Activated CD8-positive, alpha-beta memory T cell treated with anti-CD3 and anti-CD28 coated beads, Interleukin-2, amount 10 ng/mL, durations not matched to agents 7 days and 5 days (primary cell): Measurements from ENCODE around the gene PSMD5. TPM values are rescaled to one million over a fixed set of nuclear protein-coding genes. Genes with fewer than 3 reads are reported as not detected.

Source experiments
- ATAC-seq: fragments of 150-1000 bp; cut with Tn5 transposase; one replicate; pipeline ENCODE4 v1.10.0; 2021; ENCODE audit warnings: moderate library complexity
- CTCF ChIA-PET: fragments of 350-600 bp; sonication (Branson Sonifier 250); formaldehyde crosslinking; loops from one replicate; lab custom pipeline; 2021; ENCODE audit warnings: antibody characterized with exemption; lab: Charles Lee
- DNase-seq: peaks from one replicate; pipeline ENCODE4 v3.0.0-alpha.2; 2020
- H3K27ac Mint-ChIP-seq: one replicate; pipeline ENCODE4 v1.8.0; 2021; ENCODE audit warnings: mild to moderate bottlenecking, mixed read lengths
- H3K27me3 Mint-ChIP-seq: one replicate; pipeline ENCODE4 v1.8.0; 2021; ENCODE audit warnings: mixed read lengths
- H3K36me3 Mint-ChIP-seq: one replicate; pipeline ENCODE4 v1.8.0; 2021; ENCODE audit warnings: mild to moderate bottlenecking, mixed read lengths
- H3K4me1 Mint-ChIP-seq: one replicate; pipeline ENCODE4 v1.8.0; 2021; ENCODE audit warnings: mixed read lengths
- H3K4me3 Mint-ChIP-seq: one replicate; pipeline ENCODE4 v1.8.0; 2021; ENCODE audit warnings: mild to moderate bottlenecking, moderate library complexity, mixed read lengths
- H3K9me3 Mint-ChIP-seq: one replicate; pipeline ENCODE4 v1.8.0; 2022; ENCODE audit warnings: low read depth, mixed read lengths
- total RNA-seq, 2 experiments: library from RNA; stranded (reverse); gene quantifications; one replicate each; pipeline ENCODE4 v1.2.3, GENCODE V29; 2021

Gene PSMD5
- total RNA-seq, 2 experiments from 2014 or later = 53.6 to 58.9 TPM

GRCh38 chr9:120861935-120862334, 19.2 kb upstream of the PSMD5 start:
- H3K36me3 Mint-ChIP-seq = peaks cover 54% of the 10 kb centered on the region
- no peak for ATAC-seq
- peaks cover 3% of the 10 kb centered on the region for H3K4me1 Mint-ChIP-seq

GRCh38 chr9:120860083-120860482, 17.4 kb upstream of the PSMD5 start:
- Mint-ChIP-seq H3K27ac (no peak overlapping the region), H3K9me3 (no peaks in the 10 kb centered on the region), H3K4me1 (no peaks in the 10 kb centered on the region), H3K36me3 (peaks cover 45% of the 10 kb centered on the region), H3K4me3 (no peak overlapping the region), H3K27me3 (no peaks in the 10 kb centered on the region)
- ATAC-seq = no peak
- CTCF ChIA-PET = interaction anchor here (1.2 to 1.9 kb wide), 3 partner anchors 77 to 104 kb away, joined by 3 to 5 read pairs (median 4); no protein-coding TSS in a partner anchor
- no peak for DNase-seq

More at GRCh38 chr9:120861935-120862334, 19.2 kb upstream of the PSMD5 start:
- Mint-ChIP-seq H3K27ac (no peak overlapping the region), H3K27me3 (no peaks in the 10 kb centered on the region), H3K9me3 (no peaks in the 10 kb centered on the region), H3K4me3 (no peak overlapping the region)
- DNase-seq = no peak
- CTCF ChIA-PET = no interaction called here

GRCh38 chr9:120859361-120859760, 16.6 kb upstream of the PSMD5 start:
- ATAC-seq (no peak), DNase-seq (no peak)
- no peak overlapping the region for H3K4me3 Mint-ChIP-seq
- H3K9me3 Mint-ChIP-seq = no peaks in the 10 kb centered on the region
- CTCF ChIA-PET = interaction anchor here (1.2 to 1.9 kb wide), 3 partner anchors 66 to 103 kb away, joined by 3 to 5 read pairs (median 4); partner anchors contain the start of gene FBXW2
- H3K36me3 Mint-ChIP-seq = peaks cover 45% of the 10 kb centered on the region
- H3K27me3 Mint-ChIP-seq = no peaks in the 10 kb centered on the region
- H3K27ac Mint-ChIP-seq = no peak overlapping the region
- no peaks in the 10 kb centered on the region for H3K4me1 Mint-ChIP-seq

- H3K4me1 Mint-ChIP-seq = no peaks in the 10 kb centered on the region
These were observed 15.2 kb upstream of the PSMD5 start for GRCh38 chr9:120857902-120858301.

GRCh38 chr9:120857481-120857880, 14.8 kb upstream of the PSMD5 start:
- Mint-ChIP-seq H3K4me3 (no peak overlapping the region), H3K4me1 (no peaks in the 10 kb centered on the region), H3K27ac (no peak overlapping the region), H3K9me3 (no peaks in the 10 kb centered on the region), H3K27me3 (no peaks in the 10 kb centered on the region), H3K36me3 (peaks cover 38% of the 10 kb centered on the region)
- no peak for ATAC-seq
- CTCF ChIA-PET = interaction anchor here (0.9 kb wide), 1 partner anchor 11 kb away, joined by 4 read pairs; no protein-coding TSS in a partner anchor
- no peak for DNase-seq

More at GRCh38 chr9:120857902-120858301, 15.2 kb upstream of the PSMD5 start:
- ATAC-seq (no peak), DNase-seq (no peak)
- H3K4me3 Mint-ChIP-seq = no peak overlapping the region
- no peak overlapping the region for H3K27ac Mint-ChIP-seq
- H3K36me3 Mint-ChIP-seq = peaks cover 38% of the 10 kb centered on the region
- CTCF ChIA-PET = interaction anchor here (0.9 kb wide), 1 partner anchor 11 kb away, joined by 4 read pairs; no protein-coding TSS in a partner anchor
- H3K27me3 Mint-ChIP-seq = no peaks in the 10 kb centered on the region
- no peaks in the 10 kb centered on the region for H3K9me3 Mint-ChIP-seq

GRCh38 chr9:120856700-120857099, 14.0 kb upstream of the PSMD5 start:
- DNase-seq = no peak
- no peaks in the 10 kb centered on the region for H3K4me1 Mint-ChIP-seq
- no peak for ATAC-seq

GRCh38 chr9:120855827-120856670, 13.3 kb upstream of the PSMD5 start:
- no peak for DNase-seq
- Mint-ChIP-seq H3K27ac (peak overlapping the region; percentile 31), H3K27me3 (no peaks in the 10 kb centered on the region), H3K4me3 (no peak overlapping the region), H3K9me3 (no peaks in the 10 kb centered on the region), H3K36me3 (peaks cover 34% of the 10 kb centered on the region), H3K4me1 (no peaks in the 10 kb centered on the region)
- CTCF ChIA-PET = interaction anchor here (0.8 kb wide), 1 partner anchor 13 kb away, joined by 3 read pairs; no protein-coding TSS in a partner anchor
- no peak for ATAC-seq

More at GRCh38 chr9:120856700-120857099, 14.0 kb upstream of the PSMD5 start:
- Mint-ChIP-seq H3K27me3 (no peaks in the 10 kb centered on the region), H3K4me3 (no peak overlapping the region), H3K9me3 (no peaks in the 10 kb centered on the region), H3K36me3 (peaks cover 35% of the 10 kb centered on the region), H3K27ac (no peak overlapping the region)
- CTCF ChIA-PET = no interaction called here

- Mint-ChIP-seq H3K36me3 (peaks cover 22% of the 10 kb centered on the region), H3K27ac (no peak overlapping the region), H3K9me3 (no peaks in the 10 kb centered on the region), H3K4me3 (no peak overlapping the region), H3K4me1 (peaks cover 1% of the 10 kb centered on the region), H3K27me3 (no peaks in the 10 kb centered on the region)
- no peak for DNase-seq
- CTCF ChIA-PET = interaction anchor here (0.8 kb wide), 1 partner anchor 14 kb away, joined by 3 read pairs; no protein-coding TSS in a partner anchor
- ATAC-seq = no peak
These were observed 12.0 kb upstream of the PSMD5 start for GRCh38 chr9:120854596-120855327.

GRCh38 chr9:120853198-120853597, 10.5 kb upstream of the PSMD5 start:
- CTCF ChIA-PET = no interaction called here
- no peak overlapping the region for H3K27ac Mint-ChIP-seq
- no peak for ATAC-seq
- no peaks in the 10 kb centered on the region for H3K9me3 Mint-ChIP-seq
- DNase-seq = no peak
- H3K4me1 Mint-ChIP-seq = peaks cover 3% of the 10 kb centered on the region
- no peak overlapping the region for H3K4me3 Mint-ChIP-seq
- peaks cover 15% of the 10 kb centered on the region for H3K36me3 Mint-ChIP-seq
- no peaks in the 10 kb centered on the region for H3K27me3 Mint-ChIP-seq

- H3K4me1 Mint-ChIP-seq = peaks cover 8% of the 10 kb centered on the region
- no peak overlapping the region for H3K27ac Mint-ChIP-seq
- H3K4me3 Mint-ChIP-seq = no peak overlapping the region
- ATAC-seq = no peak
- CTCF ChIA-PET = no interaction called here
- H3K36me3 Mint-ChIP-seq = peaks cover 13% of the 10 kb centered on the region
- DNase-seq = no peak
- H3K27me3 Mint-ChIP-seq = no peaks in the 10 kb centered on the region
- H3K9me3 Mint-ChIP-seq = no peaks in the 10 kb centered on the region
These were observed 9.7 kb upstream of the PSMD5 start for GRCh38 chr9:120852240-120853010.

- Mint-ChIP-seq H3K4me1 (peaks cover 17% of the 10 kb centered on the region), H3K4me3 (no peak overlapping the region), H3K27ac (no peak overlapping the region), H3K36me3 (peaks cover 9% of the 10 kb centered on the region), H3K9me3 (no peaks in the 10 kb centered on the region), H3K27me3 (no peaks in the 10 kb centered on the region)
- CTCF ChIA-PET = no interaction called here
- ATAC-seq (no peak), DNase-seq (peak; percentile 36)
These were observed 8.7 kb upstream of the PSMD5 start for GRCh38 chr9:120851449-120851848.

- Mint-ChIP-seq H3K27ac (no peak overlapping the region), H3K27me3 (no peaks in the 10 kb centered on the region), H3K4me1 (peaks cover 29% of the 10 kb centered on the region), H3K4me3 (no peak overlapping the region), H3K36me3 (peaks cover 11% of the 10 kb centered on the region), H3K9me3 (no peaks in the 10 kb centered on the region)
- ATAC-seq = no peak
- CTCF ChIA-PET = no interaction called here
- no peak for DNase-seq
These were observed 7.6 kb upstream of the PSMD5 start for GRCh38 chr9:120850315-120850714.

- H3K4me3 Mint-ChIP-seq = no peak overlapping the region
- no peaks in the 10 kb centered on the region for H3K27me3 Mint-ChIP-seq
- no peak for ATAC-seq
These were observed 4.2 kb upstream of the PSMD5 start for GRCh38 chr9:120846906-120847305.

More at GRCh38 chr9:120846906-120847305, 4.2 kb upstream of the PSMD5 start:
- Mint-ChIP-seq H3K27ac (peak overlapping the region; percentile 95), H3K36me3 (peaks cover 8% of the 10 kb centered on the region), H3K9me3 (no peaks in the 10 kb centered on the region), H3K4me1 (peaks cover 57% of the 10 kb centered on the region)
- DNase-seq = no peak
- CTCF ChIA-PET = interaction anchor here (0.9 to 2.6 kb wide), 4 partner anchors 11 to 91 kb away, joined by 3 to 9 read pairs (median 4); no protein-coding TSS in a partner anchor
